WTC11 (cell line): ENCODE results near the gene EYA2. TPM values are rescaled to one million over a fixed set of nuclear protein-coding genes. Genes with fewer than 3 reads are reported as not detected.
"Not testable (repeated sequence)": the region's sequence is repeated elsewhere in the genome, so short reads cannot be mapped to it uniquely, and the experiment has no call there.

ENCODE experiments used
- ATAC-seq: fragments of 200-7000 bp; cut with Tn5 transposase; 2 replicates; pipeline ENCODE4 v1.10.0; 2021; ENCODE audit warnings: mild to moderate bottlenecking, moderate library complexity
- CTCF ChIA-PET: fragments of 300-600 bp; sonication (Branson Sonifier 250); formaldehyde crosslinking; loops from one replicate; lab custom pipeline; 2021; ENCODE audit warnings: antibody characterized with exemption; lab: Charles Lee
- POLR2A ChIA-PET: fragments of 350-600 bp; sonication (Branson Sonifier 250); formaldehyde crosslinking; loops from one replicate; lab custom pipeline; 2021; ENCODE audit warnings: antibody characterized with exemption; lab: Charles Lee
- DNase-seq: peaks from one replicate; pipeline ENCODE4 v3.0.0; 2021; ENCODE audit warnings: low spot score
- H3K27ac Mint-ChIP-seq: 2 replicates; pipeline ENCODE4 v1.8.0; 2021; ENCODE audit warnings: mixed read lengths
- H3K27me3 Mint-ChIP-seq: 2 replicates; pipeline ENCODE4 v1.8.0; 2021; ENCODE audit warnings: low read depth, mild to moderate bottlenecking, moderate library complexity, mixed read lengths
- H3K36me3 Mint-ChIP-seq: 2 replicates; pipeline ENCODE4 v1.8.0; 2021; ENCODE audit warnings: mixed read lengths
- H3K4me1 Mint-ChIP-seq: 2 replicates; pipeline ENCODE4 v1.8.0; 2022; ENCODE audit warnings: mixed read lengths
- H3K4me3 Mint-ChIP-seq: 2 replicates; pipeline ENCODE4 v1.8.0; 2021; ENCODE audit warnings: mild to moderate bottlenecking, moderate library complexity, mixed read lengths
- H3K9me3 Mint-ChIP-seq: 2 replicates; pipeline ENCODE4 v1.8.0; 2021; ENCODE audit warnings: mixed read lengths
- ATF1 ChIP-seq: sonication (generic); formaldehyde crosslinking; IDR thresholded peaks from 2 replicates; pipeline ENCODE4 v1.8.1; 2023; ENCODE audit warnings: mild to moderate bottlenecking, moderate library complexity, missing genetic modification reagents
- GABPB1 ChIP-seq: sonication (generic); formaldehyde crosslinking; IDR thresholded peaks from 2 replicates; pipeline ENCODE4 v1.8.1; 2023; ENCODE audit warnings: mild to moderate bottlenecking, missing genetic modification reagents
- GTF2I ChIP-seq: fragments of 250-450 bp; sonication (Bioruptor Pico); conservative IDR thresholded peaks from 2 replicates; pipeline ENCODE4 v1.4.0; 2021; ENCODE audit warnings: mild to moderate bottlenecking
- KAT7 ChIP-seq: sonication (generic); formaldehyde crosslinking; IDR thresholded peaks from 2 replicates; pipeline ENCODE4 v1.8.1; 2023; ENCODE audit warnings: missing genetic modification reagents, mild to moderate bottlenecking, borderline replicate concordance
- MXD4 ChIP-seq: fragments of 250-450 bp; sonication (Bioruptor Pico); IDR thresholded peaks from 2 replicates; pipeline ENCODE4 v1.8.0; 2021; ENCODE audit warnings: mild to moderate bottlenecking, moderate library complexity, borderline replicate concordance
- NR2C2 ChIP-seq: sonication (generic); formaldehyde crosslinking; IDR thresholded peaks from 2 replicates; pipeline ENCODE4 v1.8.0; 2022; ENCODE audit warnings: mild to moderate bottlenecking, missing genetic modification reagents
- TEAD4 ChIP-seq: sonication (generic); formaldehyde crosslinking; IDR thresholded peaks from 2 replicates; pipeline ENCODE4 v1.8.0; 2022; ENCODE audit warnings: mild to moderate bottlenecking, missing genetic modification reagents
- USF1 ChIP-seq: sonication (generic); formaldehyde crosslinking; IDR thresholded peaks from 2 replicates; pipeline ENCODE4 v1.8.0; 2022; ENCODE audit warnings: mild to moderate bottlenecking, missing genetic modification reagents
- ZBTB21 ChIP-seq: sonication (generic); formaldehyde crosslinking; IDR thresholded peaks from 2 replicates; pipeline ENCODE4 v1.8.1; 2023; ENCODE audit warnings: mild to moderate bottlenecking, missing genetic modification reagents, borderline replicate concordance
- total RNA-seq: library from RNA; stranded (reverse); gene quantifications from 3 replicates; pipeline ENCODE4 v1.2.3, GENCODE V29; 2021
- TF ChIP-seq, protein P1 (sequence below): sonication (generic); formaldehyde crosslinking; IDR thresholded peaks from 2 replicates; pipeline ENCODE4 v1.8.1; 2023; ENCODE audit warnings: mild to moderate bottlenecking, missing genetic modification reagents, borderline replicate concordance
- TF ChIP-seq, protein P2 (sequence below): fragments of 250-450 bp; sonication (Bioruptor Pico); IDR thresholded peaks from 2 replicates; pipeline ENCODE4 v1.9.0; 2021; ENCODE audit warnings: mild to moderate bottlenecking
- TF ChIP-seq, protein P3 (sequence below): sonication (generic); formaldehyde crosslinking; conservative IDR thresholded peaks from 2 replicates; pipeline ENCODE4 v1.8.1; 2023; ENCODE audit warnings: mild to moderate bottlenecking, low read depth, missing genetic modification reagents, moderate library complexity
- TF ChIP-seq, protein P4 (sequence below): sonication (generic); formaldehyde crosslinking; IDR thresholded peaks from 2 replicates; pipeline ENCODE4 v1.8.0; 2023; ENCODE audit warnings: mild to moderate bottlenecking, missing genetic modification reagents
- TF ChIP-seq, protein P5 (sequence below): fragments of 250-450 bp; sonication (Bioruptor Pico); IDR thresholded peaks from 2 replicates; pipeline ENCODE4 v1.9.0; 2021; ENCODE audit warnings: moderate library complexity, mild to moderate bottlenecking, inconsistent platforms, borderline replicate concordance

EYA2 gene
- total RNA-seq, 1 experiment from 2014 or later: 1.5 TPM

GRCh38 chr20:47204008-47204849, 309.6 kb downstream of the EYA2 start:
- Mint-ChIP-seq H3K27me3 (no peaks in the 10 kb centered on the region), H3K36me3 (peaks cover 14% of the 10 kb centered on the region), H3K4me1 (peaks cover 21% of the 10 kb centered on the region), H3K27ac (no peak overlapping the region), H3K4me3 (no peak overlapping the region), H3K9me3 (no peaks in the 10 kb centered on the region)
- DNase-seq (no peak), ATAC-seq (no peak)
- POLR2A ChIA-PET: no interaction called here
- CTCF ChIA-PET: interaction anchor here (0.6 to 4.1 kb wide), 8 partner anchors 8 to 377 kb away, joined by 3 to 104 read pairs (median 3); no protein-coding TSS in a partner anchor
- TF ChIP-seq USF1 (CRISPR knock-in tag) (no peak), KAT7 (CRISPR knock-in tag) (no peak), GABPB1 (no peak), GTF2I (CRISPR knock-in tag) (no peak), ZBTB21 (CRISPR knock-in tag) (no peak), MXD4 (CRISPR knock-in tag) (no peak), TEAD4 (no peak), ATF1 (CRISPR knock-in tag) (no peak), NR2C2 (CRISPR knock-in tag) (no peak)
- TF ChIP-seq, protein P1, sequence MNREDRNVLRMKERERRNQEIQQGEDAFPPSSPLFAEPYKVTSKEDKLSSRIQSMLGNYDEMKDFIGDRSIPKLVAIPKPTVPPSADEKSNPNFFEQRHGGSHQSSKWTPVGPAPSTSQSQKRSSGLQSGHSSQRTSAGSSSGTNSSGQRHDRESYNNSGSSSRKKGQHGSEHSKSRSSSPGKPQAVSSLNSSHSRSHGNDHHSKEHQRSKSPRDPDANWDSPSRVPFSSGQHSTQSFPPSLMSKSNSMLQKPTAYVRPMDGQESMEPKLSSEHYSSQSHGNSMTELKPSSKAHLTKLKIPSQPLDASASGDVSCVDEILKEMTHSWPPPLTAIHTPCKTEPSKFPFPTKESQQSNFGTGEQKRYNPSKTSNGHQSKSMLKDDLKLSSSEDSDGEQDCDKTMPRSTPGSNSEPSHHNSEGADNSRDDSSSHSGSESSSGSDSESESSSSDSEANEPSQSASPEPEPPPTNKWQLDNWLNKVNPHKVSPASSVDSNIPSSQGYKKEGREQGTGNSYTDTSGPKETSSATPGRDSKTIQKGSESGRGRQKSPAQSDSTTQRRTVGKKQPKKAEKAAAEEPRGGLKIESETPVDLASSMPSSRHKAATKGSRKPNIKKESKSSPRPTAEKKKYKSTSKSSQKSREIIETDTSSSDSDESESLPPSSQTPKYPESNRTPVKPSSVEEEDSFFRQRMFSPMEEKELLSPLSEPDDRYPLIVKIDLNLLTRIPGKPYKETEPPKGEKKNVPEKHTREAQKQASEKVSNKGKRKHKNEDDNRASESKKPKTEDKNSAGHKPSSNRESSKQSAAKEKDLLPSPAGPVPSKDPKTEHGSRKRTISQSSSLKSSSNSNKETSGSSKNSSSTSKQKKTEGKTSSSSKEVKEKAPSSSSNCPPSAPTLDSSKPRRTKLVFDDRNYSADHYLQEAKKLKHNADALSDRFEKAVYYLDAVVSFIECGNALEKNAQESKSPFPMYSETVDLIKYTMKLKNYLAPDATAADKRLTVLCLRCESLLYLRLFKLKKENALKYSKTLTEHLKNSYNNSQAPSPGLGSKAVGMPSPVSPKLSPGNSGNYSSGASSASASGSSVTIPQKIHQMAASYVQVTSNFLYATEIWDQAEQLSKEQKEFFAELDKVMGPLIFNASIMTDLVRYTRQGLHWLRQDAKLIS (CRISPR knock-in tag): no peak
- TF ChIP-seq, protein P2, sequence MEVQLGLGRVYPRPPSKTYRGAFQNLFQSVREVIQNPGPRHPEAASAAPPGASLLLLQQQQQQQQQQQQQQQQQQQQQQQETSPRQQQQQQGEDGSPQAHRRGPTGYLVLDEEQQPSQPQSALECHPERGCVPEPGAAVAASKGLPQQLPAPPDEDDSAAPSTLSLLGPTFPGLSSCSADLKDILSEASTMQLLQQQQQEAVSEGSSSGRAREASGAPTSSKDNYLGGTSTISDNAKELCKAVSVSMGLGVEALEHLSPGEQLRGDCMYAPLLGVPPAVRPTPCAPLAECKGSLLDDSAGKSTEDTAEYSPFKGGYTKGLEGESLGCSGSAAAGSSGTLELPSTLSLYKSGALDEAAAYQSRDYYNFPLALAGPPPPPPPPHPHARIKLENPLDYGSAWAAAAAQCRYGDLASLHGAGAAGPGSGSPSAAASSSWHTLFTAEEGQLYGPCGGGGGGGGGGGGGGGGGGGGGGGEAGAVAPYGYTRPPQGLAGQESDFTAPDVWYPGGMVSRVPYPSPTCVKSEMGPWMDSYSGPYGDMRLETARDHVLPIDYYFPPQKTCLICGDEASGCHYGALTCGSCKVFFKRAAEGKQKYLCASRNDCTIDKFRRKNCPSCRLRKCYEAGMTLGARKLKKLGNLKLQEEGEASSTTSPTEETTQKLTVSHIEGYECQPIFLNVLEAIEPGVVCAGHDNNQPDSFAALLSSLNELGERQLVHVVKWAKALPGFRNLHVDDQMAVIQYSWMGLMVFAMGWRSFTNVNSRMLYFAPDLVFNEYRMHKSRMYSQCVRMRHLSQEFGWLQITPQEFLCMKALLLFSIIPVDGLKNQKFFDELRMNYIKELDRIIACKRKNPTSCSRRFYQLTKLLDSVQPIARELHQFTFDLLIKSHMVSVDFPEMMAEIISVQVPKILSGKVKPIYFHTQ (CRISPR knock-in tag): no peak
- TF ChIP-seq, protein P3, sequence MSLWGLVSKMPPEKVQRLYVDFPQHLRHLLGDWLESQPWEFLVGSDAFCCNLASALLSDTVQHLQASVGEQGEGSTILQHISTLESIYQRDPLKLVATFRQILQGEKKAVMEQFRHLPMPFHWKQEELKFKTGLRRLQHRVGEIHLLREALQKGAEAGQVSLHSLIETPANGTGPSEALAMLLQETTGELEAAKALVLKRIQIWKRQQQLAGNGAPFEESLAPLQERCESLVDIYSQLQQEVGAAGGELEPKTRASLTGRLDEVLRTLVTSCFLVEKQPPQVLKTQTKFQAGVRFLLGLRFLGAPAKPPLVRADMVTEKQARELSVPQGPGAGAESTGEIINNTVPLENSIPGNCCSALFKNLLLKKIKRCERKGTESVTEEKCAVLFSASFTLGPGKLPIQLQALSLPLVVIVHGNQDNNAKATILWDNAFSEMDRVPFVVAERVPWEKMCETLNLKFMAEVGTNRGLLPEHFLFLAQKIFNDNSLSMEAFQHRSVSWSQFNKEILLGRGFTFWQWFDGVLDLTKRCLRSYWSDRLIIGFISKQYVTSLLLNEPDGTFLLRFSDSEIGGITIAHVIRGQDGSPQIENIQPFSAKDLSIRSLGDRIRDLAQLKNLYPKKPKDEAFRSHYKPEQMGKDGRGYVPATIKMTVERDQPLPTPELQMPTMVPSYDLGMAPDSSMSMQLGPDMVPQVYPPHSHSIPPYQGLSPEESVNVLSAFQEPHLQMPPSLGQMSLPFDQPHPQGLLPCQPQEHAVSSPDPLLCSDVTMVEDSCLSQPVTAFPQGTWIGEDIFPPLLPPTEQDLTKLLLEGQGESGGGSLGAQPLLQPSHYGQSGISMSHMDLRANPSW: no peak
- TF ChIP-seq, protein P4, sequence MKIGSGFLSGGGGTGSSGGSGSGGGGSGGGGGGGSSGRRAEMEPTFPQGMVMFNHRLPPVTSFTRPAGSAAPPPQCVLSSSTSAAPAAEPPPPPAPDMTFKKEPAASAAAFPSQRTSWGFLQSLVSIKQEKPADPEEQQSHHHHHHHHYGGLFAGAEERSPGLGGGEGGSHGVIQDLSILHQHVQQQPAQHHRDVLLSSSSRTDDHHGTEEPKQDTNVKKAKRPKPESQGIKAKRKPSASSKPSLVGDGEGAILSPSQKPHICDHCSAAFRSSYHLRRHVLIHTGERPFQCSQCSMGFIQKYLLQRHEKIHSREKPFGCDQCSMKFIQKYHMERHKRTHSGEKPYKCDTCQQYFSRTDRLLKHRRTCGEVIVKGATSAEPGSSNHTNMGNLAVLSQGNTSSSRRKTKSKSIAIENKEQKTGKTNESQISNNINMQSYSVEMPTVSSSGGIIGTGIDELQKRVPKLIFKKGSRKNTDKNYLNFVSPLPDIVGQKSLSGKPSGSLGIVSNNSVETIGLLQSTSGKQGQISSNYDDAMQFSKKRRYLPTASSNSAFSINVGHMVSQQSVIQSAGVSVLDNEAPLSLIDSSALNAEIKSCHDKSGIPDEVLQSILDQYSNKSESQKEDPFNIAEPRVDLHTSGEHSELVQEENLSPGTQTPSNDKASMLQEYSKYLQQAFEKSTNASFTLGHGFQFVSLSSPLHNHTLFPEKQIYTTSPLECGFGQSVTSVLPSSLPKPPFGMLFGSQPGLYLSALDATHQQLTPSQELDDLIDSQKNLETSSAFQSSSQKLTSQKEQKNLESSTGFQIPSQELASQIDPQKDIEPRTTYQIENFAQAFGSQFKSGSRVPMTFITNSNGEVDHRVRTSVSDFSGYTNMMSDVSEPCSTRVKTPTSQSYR (CRISPR knock-in tag): no peak
- TF ChIP-seq, protein P5, sequence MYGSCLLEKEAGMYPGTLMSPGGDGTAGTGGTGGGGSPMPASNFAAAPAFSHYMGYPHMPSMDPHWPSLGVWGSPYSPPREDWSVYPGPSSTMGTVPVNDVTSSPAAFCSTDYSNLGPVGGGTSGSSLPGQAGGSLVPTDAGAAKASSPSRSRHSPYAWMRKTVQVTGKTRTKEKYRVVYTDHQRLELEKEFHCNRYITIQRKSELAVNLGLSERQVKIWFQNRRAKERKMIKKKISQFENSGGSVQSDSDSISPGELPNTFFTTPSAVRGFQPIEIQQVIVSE (CRISPR knock-in tag): no peak
- TF ChIP-seq, all 79 proteins: peak for 0

DNA sequence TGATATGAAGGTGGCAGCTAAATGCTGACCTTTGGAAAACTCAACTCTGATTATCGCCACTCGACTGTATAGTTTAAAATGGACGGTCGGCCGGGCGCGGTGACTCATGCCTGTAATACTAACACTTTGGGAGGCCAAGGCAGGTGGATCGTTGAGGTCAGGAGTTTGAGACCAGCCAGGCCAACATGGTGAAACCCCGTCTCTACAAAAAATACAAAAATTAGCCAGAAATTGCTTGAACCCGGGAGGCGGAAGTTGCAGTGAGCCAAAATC, 310.1 kb downstream of the EYA2 start:
- CTCF ChIA-PET: interaction anchor here (0.5 to 4.1 kb wide), 23 partner anchors 8 to 1700 kb away, joined by 3 to 104 read pairs (median 5); partner anchors contain the start of gene ZMYND8
- H3K27ac Mint-ChIP-seq, H3K9me3 Mint-ChIP-seq, ATAC-seq, H3K4me3 Mint-ChIP-seq, H3K27me3 Mint-ChIP-seq, DNase-seq, POLR2A ChIA-PET: not testable (repeated sequence)
- H3K4me1 Mint-ChIP-seq: peaks cover 21% of the 10 kb centered on the region
- peaks cover 19% of the 10 kb centered on the region for H3K36me3 Mint-ChIP-seq
